HepG2 (cell line): ENCODE measurements around the gene RBM47. TPM values are rescaled to one million over a fixed set of nuclear protein-coding genes. Genes with fewer than 3 reads are reported as not detected.

ENCODE experiments used
- ATAC-seq: fragments of 200-7000 bp; cut with Tn5 transposase; 3 replicates; pipeline ENCODE4 v1.9.1; 2020; ENCODE audit warnings: mild to moderate bottlenecking, moderate library complexity
- BruUV-seq: library from RNA; stranded (reverse); fragments of 400-500 nt; replicated peaks from 2 replicates; lab custom pipeline; 2021; lab: Mats Ljungman, UMichigan
- CTCF ChIA-PET: fragments of 300-600 bp; formaldehyde crosslinking; extraction: SDS; loops from one replicate; lab custom pipeline; 2021; ENCODE audit warnings: low total read pairs, inconsistent platforms, low intra/inter-chr PET ratio; lab: Yijun Ruan, JAX
- POLR2A ChIA-PET: fragments of 350-600 bp; sonication (Branson Sonifier 250); formaldehyde crosslinking; loops from one replicate; lab custom pipeline; 2020; ENCODE audit warnings: antibody characterized with exemption, inconsistent platforms; lab: Yijun Ruan, JAX
- DNase-seq: peaks from one replicate; pipeline ENCODE4 v3.0.0-alpha.2; 2015; ENCODE audit warnings: low spot score
- FAIRE-seq: peaks from 3 replicates; lab custom pipeline; 2011; peaks lifted over from hg19 to GRCh38; lab: Jason Lieb, UNC
- H2AFZ ChIP-seq: one replicate; pipeline ENCODE4 v1.6.1; 2011; ENCODE audit warnings: low read length, inconsistent platforms
- H3K27ac ChIP-seq: fragments of 300-600 bp; 3 replicates; pipeline ENCODE4 v1.8.0; 2011; ENCODE audit warnings: mixed run types, mild to moderate bottlenecking, mixed read lengths, low read length, inconsistent platforms; ENCODE audit not compliant: insufficient read depth; ENCODE audit errors: extremely low read length
- H3K27me3 ChIP-seq, 2 experiments: fragments of 200-600 bp in 1 of 2; 2 replicates in 1 of 2; 3 replicates in 1 of 2; pipeline versions ENCODE4 v1.6.0 to v1.8.0; 2011; ENCODE audit warnings: low read length in 2 of 2, mild to moderate bottlenecking in 2 of 2, moderate library complexity in 2 of 2, inconsistent platforms in 1 of 2; ENCODE audit not compliant: insufficient read depth in 2 of 2, control insufficient read depth in 1 of 2
- H3K36me3 ChIP-seq, 2 experiments: fragments of 200-600 bp in 1 of 2; replicated peaks in 1 of 2; 2 replicates in 1 of 2; 3 replicates in 1 of 2; pipeline versions ENCODE4 v1.5.1 to v1.8.0; 2011; ENCODE audit warnings: low read length in 2 of 2, inconsistent platforms in 1 of 2; ENCODE audit not compliant: insufficient read depth in 2 of 2, control insufficient read depth in 1 of 2
- H3K4me1 ChIP-seq: 2 replicates; pipeline ENCODE4 v1.5.1; 2012; ENCODE audit warnings: low read length, inconsistent platforms; ENCODE audit not compliant: insufficient read depth
- H3K4me2 ChIP-seq: 2 replicates; pipeline ENCODE4 v1.6.0; 2011; ENCODE audit warnings: low read depth, low read length, inconsistent platforms
- H3K4me3 ChIP-seq, 3 experiments: fragments of 200-600 bp in 1 of 3; sonication (generic), shearing (Covaris generic) in 1 of 3; replicated peaks in 1 of 3; 2 replicates each; pipeline ENCODE4 v1.5.1; 2011 to 2016; ENCODE audit warnings: low read length in 3 of 3, inconsistent platforms in 2 of 3, low read depth in 2 of 3, mild to moderate bottlenecking in 2 of 3, control low read depth in 1 of 3, mixed read lengths in 1 of 3; ENCODE audit not compliant: insufficient read depth in 1 of 3
- H3K79me2 ChIP-seq: one replicate; pipeline ENCODE4 v1.6.1; 2011; ENCODE audit warnings: low read length, inconsistent platforms; ENCODE audit not compliant: insufficient read depth
- H3K9ac ChIP-seq: 2 replicates; pipeline ENCODE4 v1.6.0; 2011; ENCODE audit warnings: mild to moderate bottlenecking, low read depth, low read length, inconsistent platforms; ENCODE audit not compliant: insufficient read depth
- H3K9me3 ChIP-seq: 2 replicates; pipeline ENCODE4 v1.5.1; 2012; ENCODE audit warnings: mild to moderate bottlenecking, low read length
- H4K20me1 ChIP-seq: 2 replicates; pipeline ENCODE4 v1.6.0; 2011; ENCODE audit warnings: inconsistent platforms, mild to moderate bottlenecking, low read length, moderate library complexity; ENCODE audit not compliant: insufficient read depth
- AKAP8 ChIP-seq: sonication (generic); formaldehyde crosslinking; IDR thresholded peaks from 2 replicates; pipeline ENCODE4 v1.5.1; 2020; ENCODE audit warnings: mild to moderate bottlenecking, missing genetic modification reagents
- ELF1 ChIP-seq: sonication (generic); formaldehyde crosslinking; IDR thresholded peaks from 2 replicates; pipeline ENCODE4 v1.4.0; 2020; ENCODE audit warnings: missing genetic modification reagents
- ETV6 ChIP-seq: sonication (generic); formaldehyde crosslinking; conservative IDR thresholded peaks from 2 replicates; pipeline ENCODE4 v1.4.0; 2020; ENCODE audit warnings: missing genetic modification reagents
- IRX3 ChIP-seq: sonication (generic); formaldehyde crosslinking; IDR thresholded peaks from 2 replicates; pipeline ENCODE4 v1.8.1; 2023; ENCODE audit warnings: mild to moderate bottlenecking, low read depth, missing genetic modification reagents, borderline replicate concordance
- KDM6A ChIP-seq: IDR thresholded peaks from 2 replicates; pipeline ENCODE4 v1.6.1; 2016; ENCODE audit warnings: low read depth
- RAD51 ChIP-seq: fragments of 450-650 bp; IDR thresholded peaks from 2 replicates; pipeline ENCODE4 v1.6.1; 2016; ENCODE audit warnings: borderline replicate concordance
- SIX4 ChIP-seq: sonication (generic); formaldehyde crosslinking; IDR thresholded peaks from 2 replicates; pipeline ENCODE4 v1.4.0; 2020; ENCODE audit warnings: missing genetic modification reagents
- ZNF142 ChIP-seq: sonication (generic); formaldehyde crosslinking; IDR thresholded peaks from 2 replicates; pipeline ENCODE4 v1.4.0; 2020; ENCODE audit warnings: missing genetic modification reagents
- ZNF569 ChIP-seq: sonication (generic); formaldehyde crosslinking; IDR thresholded peaks from 2 replicates; pipeline ENCODE4 v1.5.0; 2020; ENCODE audit warnings: mild to moderate bottlenecking, missing genetic modification reagents, moderate library complexity, borderline replicate concordance
- WGBS: methylation state at CpG from one replicate; pipeline ENCODE4 v1.1.6; 2017; ENCODE audit warnings: low lambda C conversion rate; 5-methylcytosine and 5-hydroxymethylcytosine counted together
- in situ Hi-C: cut with HindIII; loops from 2 replicates; pipeline ENCODE4 v1.10.0; 2017; ENCODE audit warnings: low pct_unique_long_range_greater_than_20kb; ENCODE audit not compliant: extremely low pct_ligation_motif_present
- intact Hi-C: fragments of 100-400 bp; cut with micrococcal nuclease; formaldehyde crosslinking; loops from one replicate; pipeline ENCODE4 v1.10.0; 2022; ENCODE audit not compliant: unreplicated experiment
- polyA plus RNA-seq, 8 experiments: library from polyadenylated mRNA; depleted of rRNA in 3 of 8; stranded (reverse) in 7 of 8; unstranded in 1 of 8; fragments of >200 nt; fragmentation: Illumina TruSeq in 4 of 8; extraction: Trizol in 4 of 8; gene quantifications; 2 replicates each; pipeline versions ENCODE4 v1.2.1 to v1.2.3, GENCODE V29; 2011 to 2016; ENCODE audit warnings: low read depth in 4 of 8, missing spikeins in 1 of 8, mixed read lengths in 1 of 8; ENCODE audit not compliant: insufficient read depth in 1 of 8
- total RNA-seq, 5 experiments: library from RNA; depleted of rRNA; stranded (reverse); fragments of >200 nt; fragmentation: Illumina TruSeq; extraction: Trizol; gene quantifications; 2 replicates each; pipeline ENCODE4 v1.2.3, GENCODE V29; 2016; ENCODE audit warnings: low read depth in 1 of 5
- TF ChIP-seq, protein P1 (sequence below): sonication (generic); formaldehyde crosslinking; conservative IDR thresholded peaks from 2 replicates; pipeline ENCODE4 v1.4.0; 2020; ENCODE audit warnings: mild to moderate bottlenecking, missing genetic modification reagents, moderate library complexity
- TF ChIP-seq, protein P2 (sequence below): sonication (generic); formaldehyde crosslinking; IDR thresholded peaks from 2 replicates; pipeline ENCODE4 v1.4.0; 2020; ENCODE audit warnings: mild to moderate bottlenecking, missing genetic modification reagents
- TF ChIP-seq, protein P3 (sequence below): sonication (generic); formaldehyde crosslinking; IDR thresholded peaks from 2 replicates; pipeline ENCODE4 v1.8.0; 2022; ENCODE audit warnings: mild to moderate bottlenecking, missing genetic modification reagents, borderline replicate concordance

The RBM47 gene
- total and polyA plus RNA-seq, 2 of the 13 experiments (the other 11 are each of a cell fraction or from before 2014, with no cell fraction given) = 1.2 to 2.5 TPM

DNA sequence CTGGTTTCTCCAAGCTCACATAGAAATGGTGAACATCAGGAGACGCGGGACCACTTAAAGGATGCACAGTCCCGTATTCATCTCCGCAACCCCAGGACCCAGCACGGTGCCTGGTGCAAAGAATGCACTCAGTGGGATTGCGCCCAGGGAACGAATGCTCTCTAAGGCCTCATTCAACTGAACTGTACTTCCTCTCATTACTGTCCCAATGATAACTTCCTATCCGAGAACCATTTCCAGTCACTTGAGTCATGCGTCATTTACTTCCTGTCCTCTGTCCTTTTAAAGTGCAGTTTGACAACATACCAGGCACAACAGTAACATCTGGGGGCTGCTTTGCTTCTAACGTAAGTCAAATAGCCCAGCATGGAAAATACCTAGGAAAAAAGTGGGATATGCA lies 75.7 kb downstream of the RBM47 start (continued):
- TF ChIP-seq ZNF142 (CRISPR knock-in tag) = no peak
- no peak for TF ChIP-seq RAD51
- TF ChIP-seq KDM6A (CRISPR knock-in tag) = no peak
- TF ChIP-seq ZNF569 (CRISPR knock-in tag) = no peak
- no peak for TF ChIP-seq IRX3 (CRISPR knock-in tag)

- intact Hi-C loops = no loop called here
- TF ChIP-seq AKAP8 (CRISPR knock-in tag) = no peak
- TF ChIP-seq ETV6 (CRISPR knock-in tag) = no peak
- TF ChIP-seq, protein P1, sequence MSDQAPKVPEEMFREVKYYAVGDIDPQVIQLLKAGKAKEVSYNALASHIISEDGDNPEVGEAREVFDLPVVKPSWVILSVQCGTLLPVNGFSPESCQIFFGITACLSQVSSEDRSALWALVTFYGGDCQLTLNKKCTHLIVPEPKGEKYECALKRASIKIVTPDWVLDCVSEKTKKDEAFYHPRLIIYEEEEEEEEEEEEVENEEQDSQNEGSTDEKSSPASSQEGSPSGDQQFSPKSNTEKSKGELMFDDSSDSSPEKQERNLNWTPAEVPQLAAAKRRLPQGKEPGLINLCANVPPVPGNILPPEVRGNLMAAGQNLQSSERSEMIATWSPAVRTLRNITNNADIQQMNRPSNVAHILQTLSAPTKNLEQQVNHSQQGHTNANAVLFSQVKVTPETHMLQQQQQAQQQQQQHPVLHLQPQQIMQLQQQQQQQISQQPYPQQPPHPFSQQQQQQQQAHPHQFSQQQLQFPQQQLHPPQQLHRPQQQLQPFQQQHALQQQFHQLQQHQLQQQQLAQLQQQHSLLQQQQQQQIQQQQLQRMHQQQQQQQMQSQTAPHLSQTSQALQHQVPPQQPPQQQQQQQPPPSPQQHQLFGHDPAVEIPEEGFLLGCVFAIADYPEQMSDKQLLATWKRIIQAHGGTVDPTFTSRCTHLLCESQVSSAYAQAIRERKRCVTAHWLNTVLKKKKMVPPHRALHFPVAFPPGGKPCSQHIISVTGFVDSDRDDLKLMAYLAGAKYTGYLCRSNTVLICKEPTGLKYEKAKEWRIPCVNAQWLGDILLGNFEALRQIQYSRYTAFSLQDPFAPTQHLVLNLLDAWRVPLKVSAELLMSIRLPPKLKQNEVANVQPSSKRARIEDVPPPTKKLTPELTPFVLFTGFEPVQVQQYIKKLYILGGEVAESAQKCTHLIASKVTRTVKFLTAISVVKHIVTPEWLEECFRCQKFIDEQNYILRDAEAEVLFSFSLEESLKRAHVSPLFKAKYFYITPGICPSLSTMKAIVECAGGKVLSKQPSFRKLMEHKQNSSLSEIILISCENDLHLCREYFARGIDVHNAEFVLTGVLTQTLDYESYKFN (CRISPR knock-in tag) = no peak
- TF ChIP-seq, protein P2, sequence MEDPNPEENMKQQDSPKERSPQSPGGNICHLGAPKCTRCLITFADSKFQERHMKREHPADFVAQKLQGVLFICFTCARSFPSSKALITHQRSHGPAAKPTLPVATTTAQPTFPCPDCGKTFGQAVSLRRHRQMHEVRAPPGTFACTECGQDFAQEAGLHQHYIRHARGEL (CRISPR knock-in tag) = no peak
- TF ChIP-seq SIX4 = no peak
- TF ChIP-seq, protein P3, sequence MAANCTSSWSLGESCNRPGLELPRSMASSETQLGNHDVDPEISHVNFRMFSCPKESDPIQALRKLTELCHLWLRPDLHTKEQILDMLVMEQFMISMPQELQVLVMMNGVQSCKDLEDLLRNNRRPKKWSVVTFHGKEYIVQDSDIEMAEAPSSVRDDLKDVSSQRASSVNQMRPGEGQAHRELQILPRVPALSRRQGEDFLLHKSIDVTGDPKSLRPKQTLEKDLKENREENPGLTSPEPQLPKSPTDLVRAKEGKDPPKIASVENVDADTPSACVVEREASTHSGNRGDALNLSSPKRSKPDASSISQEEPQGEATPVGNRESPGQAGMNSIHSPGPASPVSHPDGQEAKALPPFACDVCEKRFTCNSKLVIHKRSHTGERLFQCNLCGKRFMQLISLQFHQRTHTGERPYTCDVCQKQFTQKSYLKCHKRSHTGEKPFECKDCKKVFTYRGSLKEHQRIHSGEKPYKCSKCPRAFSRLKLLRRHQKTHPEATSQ (CRISPR knock-in tag) = no peak
- no peak for TF ChIP-seq ELF1
Measured at GRCh38 chr4:40552536-40552935, 77.1 kb downstream of the RBM47 start.

More at GRCh38 chr4:40552536-40552935, 77.1 kb downstream of the RBM47 start:
- no peak; the same call in 2 of the 3 replicates for ATAC-seq
- no peak for FAIRE-seq
- WGBS = 55% methylated on average over 6 of the region's 6 CpGs
- DNase-seq = no peak
- H3K27ac ChIP-seq = no peak overlapping the region
- H4K20me1 ChIP-seq = no peaks in the 10 kb centered on the region
- peaks cover 15% of the 10 kb centered on the region for H3K4me1 ChIP-seq
- in situ Hi-C loops = no loop called here
- H3K9me3 ChIP-seq = no peaks in the 10 kb centered on the region
- BruUV-seq = no TSS peak
- H3K27me3 ChIP-seq = no peaks in the 10 kb centered on the region; a peak in 1 of 5 replicates
- H3K4me3 ChIP-seq = no peak overlapping the region
- POLR2A ChIA-PET = no interaction called here
- H2AFZ ChIP-seq = no peak overlapping the region
- H3K4me2 ChIP-seq = no peak overlapping the region
- CTCF ChIA-PET = no interaction called here
- H3K9ac ChIP-seq = no peak overlapping the region
- H3K79me2 ChIP-seq = no peaks in the 10 kb centered on the region
- H3K36me3 ChIP-seq = no peaks in the 10 kb centered on the region
